Neuronal stem cell (in vitro differentiated cells): ENCODE measurements around the gene H6PD.

Experiments
- DNase-seq: peaks from one replicate; pipeline ENCODE4 v3.0.0-alpha.2; 2013; ENCODE audit warnings: low spot score
- H2AFZ ChIP-seq: one replicate; pipeline ENCODE4 v1.6.1; 2013; ENCODE audit warnings: mild to moderate bottlenecking, low read length, inconsistent platforms
- H2AK5ac ChIP-seq: 2 replicates; pipeline ENCODE4 v1.6.1; 2013; ENCODE audit warnings: low read depth, mild to moderate bottlenecking, inconsistent platforms, low read length, moderate library complexity, mixed read lengths
- H2BK120ac ChIP-seq: 2 replicates; pipeline ENCODE4 v1.6.1; 2013; ENCODE audit warnings: low read depth, mild to moderate bottlenecking, inconsistent platforms, low read length, moderate library complexity, mixed read lengths
- H2BK12ac ChIP-seq: one replicate; pipeline ENCODE4 v1.6.1; 2013; ENCODE audit warnings: low read length, inconsistent platforms
- H2BK15ac ChIP-seq: 2 replicates; pipeline ENCODE4 v1.6.1; 2013; ENCODE audit warnings: mild to moderate bottlenecking, low read length, inconsistent platforms, mixed read lengths
- H2BK5ac ChIP-seq: one replicate; pipeline ENCODE4 v1.6.1; 2013; ENCODE audit warnings: inconsistent platforms, mild to moderate bottlenecking, low read length, moderate library complexity
- H3K14ac ChIP-seq: one replicate; pipeline ENCODE4 v1.6.1; 2013; ENCODE audit warnings: low read length, inconsistent platforms
- H3K18ac ChIP-seq: 2 replicates; pipeline ENCODE4 v1.6.1; 2013; ENCODE audit warnings: low read length, inconsistent platforms
- H3K23ac ChIP-seq: 2 replicates; pipeline ENCODE4 v1.6.1; 2013; ENCODE audit warnings: low read depth, mild to moderate bottlenecking, mixed read lengths, low read length, inconsistent platforms; ENCODE audit not compliant: poor library complexity
- H3K27ac ChIP-seq: replicated peaks from 3 replicates; pipeline ENCODE4 v1.5.1; 2013; ENCODE audit warnings: low read length, inconsistent platforms
- H3K27me3 ChIP-seq, 3 experiments: 2 replicates each; pipeline ENCODE4 v1.6.1; 2013; ENCODE audit warnings: low read length in 3 of 3, mild to moderate bottlenecking in 2 of 3, inconsistent platforms in 1 of 3, low read depth in 1 of 3, mixed read lengths in 1 of 3, moderate library complexity in 1 of 3; ENCODE audit not compliant: control insufficient read depth in 3 of 3, insufficient read depth in 3 of 3
- H3K36me3 ChIP-seq, 2 donors: replicated peaks in 1 of 2; 2 replicates each; pipeline ENCODE4 v1.6.1; 2013; ENCODE audit warnings: low read length in 2 of 2; ENCODE audit not compliant: control insufficient read depth in 2 of 2, insufficient read depth in 2 of 2
- H3K4ac ChIP-seq: 2 replicates; pipeline ENCODE4 v1.6.1; 2013; ENCODE audit warnings: inconsistent platforms, mild to moderate bottlenecking, low read length, moderate library complexity
- H3K4me1 ChIP-seq, 2 donors: 1 replicate in 1 of 2; 2 replicates in 1 of 2; pipeline ENCODE4 v1.6.1; 2013; ENCODE audit warnings: low read length in 2 of 2, low read depth in 1 of 2; ENCODE audit not compliant: control insufficient read depth in 2 of 2, insufficient read depth in 1 of 2
- H3K4me2 ChIP-seq: one replicate; pipeline ENCODE4 v1.6.1; 2013; ENCODE audit warnings: mild to moderate bottlenecking, low read length, inconsistent platforms; ENCODE audit not compliant: insufficient read depth, poor library complexity, severe bottlenecking
- H3K4me3 ChIP-seq, 2 donors: 2 replicates each; pipeline ENCODE4 v1.5.1; 2013; ENCODE audit warnings: low read length in 2 of 2, mild to moderate bottlenecking in 2 of 2, inconsistent platforms in 1 of 2, moderate library complexity in 1 of 2
- H3K79me1 ChIP-seq: one replicate; pipeline ENCODE4 v1.6.1; 2013; ENCODE audit warnings: low read depth, mild to moderate bottlenecking, inconsistent platforms, low read length, moderate library complexity
- H3K9ac ChIP-seq: one replicate; pipeline ENCODE4 v1.6.1; 2013; ENCODE audit warnings: mild to moderate bottlenecking, low read depth, low read length, inconsistent platforms; ENCODE audit not compliant: poor library complexity
- H3K9me3 ChIP-seq, 2 donors: replicated peaks in 1 of 2; 2 replicates each; pipeline versions ENCODE3 to v1.6.1; 2013; ENCODE audit warnings: low read length in 2 of 2, mild to moderate bottlenecking in 2 of 2, inconsistent platforms in 1 of 2, low read depth in 1 of 2, mixed read lengths in 1 of 2, moderate library complexity in 1 of 2; ENCODE audit not compliant: control insufficient read depth in 2 of 2, insufficient read depth in 1 of 2
- H4K8ac ChIP-seq: one replicate; pipeline ENCODE4 v1.6.1; 2013; ENCODE audit warnings: low read depth, mild to moderate bottlenecking, inconsistent platforms, low read length, moderate library complexity
- H4K91ac ChIP-seq: one replicate; pipeline ENCODE4 v1.6.1; 2013; ENCODE audit warnings: low read length, low read depth, mild to moderate bottlenecking, inconsistent platforms; ENCODE audit not compliant: poor library complexity
- WGBS, 2 donors: extraction: QIAGEN DNeasy Blood & Tissue Kit; methylation state at CpG; one replicate each; pipeline ENCODE4 v1.1.7; 2013; ENCODE audit warnings: missing lambda C conversion rate in 2 of 2, mixed read lengths in 1 of 2; ENCODE audit not compliant: insufficient read length in 2 of 2, insufficient replicate concordance in 1 of 2; ENCODE audit errors: extremely low coverage in 2 of 2; 5-methylcytosine and 5-hydroxymethylcytosine counted together

Gene H6PD

GRCh38 chr1:9194024-9194423, 40.5 kb upstream of the H6PD start:
- H2AK5ac ChIP-seq: no peak overlapping the region
- WGBS, 2 donors: no CpG with 5 or more reads among the region's 4 CpGs
- H3K23ac ChIP-seq: no peak overlapping the region
- H4K91ac ChIP-seq: no peak overlapping the region
- H3K4ac ChIP-seq: no peak overlapping the region
- no peak overlapping the region for H3K27ac ChIP-seq
- H3K79me1 ChIP-seq: no peaks in the 10 kb centered on the region
- H3K9me3 ChIP-seq: peaks cover 0 to 3% of the 10 kb centered on the region in 2 donors
- H3K4me2 ChIP-seq: no peak overlapping the region
- H3K27me3 ChIP-seq: peaks cover 8 to 37% (median 23%) of the 10 kb centered on the region in 3 experiments
- H3K9ac ChIP-seq: no peak overlapping the region
- no peak overlapping the region for H2BK120ac ChIP-seq
- H2BK5ac ChIP-seq: no peak overlapping the region
- no peak overlapping the region for H2AFZ ChIP-seq
- no peak for DNase-seq
- no peak overlapping the region for H3K18ac ChIP-seq
- H3K14ac ChIP-seq: no peak overlapping the region
- no peak overlapping the region for H3K4me3 ChIP-seq
- H2BK12ac ChIP-seq: no peak overlapping the region
- peaks cover 4 to 7% of the 10 kb centered on the region in 2 donors for H3K4me1 ChIP-seq
- H3K36me3 ChIP-seq: no peaks in the 10 kb centered on the region
- no peak overlapping the region for H2BK15ac ChIP-seq
- H4K8ac ChIP-seq: no peak overlapping the region

GRCh38 chr1:9195651-9196050, 38.9 kb upstream of the H6PD start:
- Histone ChIP-seq H2BK5ac (no peak overlapping the region), H3K27ac (no peak overlapping the region)

GRCh38 chr1:9196129-9197040, 38.2 kb upstream of the H6PD start:
- no peak overlapping the region for H3K9ac ChIP-seq
- peak overlapping the region; percentile 56 for H2AFZ ChIP-seq
- WGBS, 2 donors: no CpG with 5 or more reads among the region's 31 CpGs
- H2BK5ac ChIP-seq: no peak overlapping the region
- DNase-seq: no peak
- H3K4me2 ChIP-seq: no peak overlapping the region
- H3K36me3 ChIP-seq: no peaks in the 10 kb centered on the region
- H2BK120ac ChIP-seq: no peak overlapping the region
- no peak overlapping the region for H2BK12ac ChIP-seq
- H3K4me1 ChIP-seq: peaks cover 15 to 20% of the 10 kb centered on the region in 2 donors
- H3K27ac ChIP-seq: no peak overlapping the region
- H2AK5ac ChIP-seq: peak overlapping the region; percentile 73
- H3K79me1 ChIP-seq: no peaks in the 10 kb centered on the region
- peak overlapping the region; percentile 86 for H3K18ac ChIP-seq
- no peak overlapping the region for H3K4ac ChIP-seq
- H2BK15ac ChIP-seq: peak overlapping the region; percentile 10
- no peak overlapping the region for H3K14ac ChIP-seq
- H3K9me3 ChIP-seq: no peaks in the 10 kb centered on the region
- no peak overlapping the region for H3K4me3 ChIP-seq
- no peak overlapping the region for H4K8ac ChIP-seq
- H4K91ac ChIP-seq: no peak overlapping the region
- peak overlapping the region; percentile 61 for H3K23ac ChIP-seq
- H3K27me3 ChIP-seq: peaks cover 8 to 60% (median 43%) of the 10 kb centered on the region in 3 experiments

More at GRCh38 chr1:9195651-9196050, 38.9 kb upstream of the H6PD start:
- no CpG with 5 or more reads among the region's 8 CpGs for WGBS, 2 donors
- Histone ChIP-seq H2AK5ac (peak overlapping the region; percentile 3), H3K9ac (no peak overlapping the region), H2BK15ac (peak overlapping the region; percentile 10), H3K18ac (no peak overlapping the region), H3K9me3 (peaks cover 0 to 2% of the 10 kb centered on the region in 2 donors), H4K91ac (no peak overlapping the region), H3K79me1 (no peaks in the 10 kb centered on the region), H2BK12ac (no peak overlapping the region), H3K14ac (no peak overlapping the region), H3K4me3 (no peak overlapping the region), H3K4ac (no peak overlapping the region), H2BK120ac (no peak overlapping the region), H3K36me3 (no peaks in the 10 kb centered on the region), H3K27me3 (peaks cover 8 to 53% (median 36%) of the 10 kb centered on the region in 3 experiments), H2AFZ (peak overlapping the region; percentile 56), H3K4me2 (no peak overlapping the region), H3K23ac (peak overlapping the region; percentile 61), H4K8ac (no peak overlapping the region), H3K4me1 (peaks cover 8 to 14% of the 10 kb centered on the region in 2 donors)
- DNase-seq: no peak
